Measurements from ENCODE around the gene ADAT1.

ADAT1 gene

GRCh38 chr16:75578212-75578611 is 44.9 kb downstream of the ADAT1 start:
- no peak for TF ChIP-seq CTCF (IDR thresholded peaks at IDR 0.05; ENCODE audit: insufficient read depth, low read depth, low read length, missing control alignments)
- no peak overlapping the region for H3K4me3 ChIP-seq (ENCODE audit: low read depth, low read length)
- DNase-seq (ENCODE audit: low read depth) = no peak

- no peak for TF ChIP-seq CTCF (IDR thresholded peaks at IDR 0.05; ENCODE audit: insufficient read depth, low read depth, low read length, missing control alignments)
- no peak overlapping the region for H3K4me3 ChIP-seq (ENCODE audit: low read depth, low read length)
- DNase-seq (ENCODE audit: low read depth) = peak; percentile 42
Measured at GRCh38 chr16:75576384-75576811, 46.7 kb downstream of the ADAT1 start.

GRCh38 chr16:75575958-75576357 is 47.1 kb downstream of the ADAT1 start:
- TF ChIP-seq CTCF (IDR thresholded peaks at IDR 0.05; ENCODE audit: insufficient read depth, low read depth, low read length, missing control alignments) = no peak
- DNase-seq (ENCODE audit: low read depth) = no peak
- no peak overlapping the region for H3K4me3 ChIP-seq (ENCODE audit: low read depth, low read length)

DNA sequence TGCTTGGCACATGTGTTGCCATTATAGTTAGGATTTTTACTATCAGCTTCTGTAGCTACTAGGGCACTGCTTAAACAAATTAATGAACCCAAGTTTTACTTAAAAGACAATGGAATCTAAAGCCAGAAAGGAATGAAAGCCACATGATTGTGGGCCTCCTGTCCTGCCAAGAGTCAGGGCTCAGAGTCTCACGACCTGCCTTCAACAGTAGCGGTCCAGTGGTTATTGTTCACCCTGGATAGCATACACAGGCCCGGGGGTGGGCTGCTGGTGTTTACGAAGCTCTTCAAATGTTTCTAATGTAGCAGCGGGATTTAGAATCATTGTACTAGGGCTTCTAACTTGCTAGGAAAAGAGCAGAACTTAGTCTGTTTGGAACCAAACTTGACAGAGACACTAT is 49.1 kb downstream of the ADAT1 start:
- no peak overlapping the region for H3K4me3 ChIP-seq (ENCODE audit: low read depth, low read length)
- no peak for DNase-seq (ENCODE audit: low read depth)
- TF ChIP-seq CTCF (IDR thresholded peaks at IDR 0.05; ENCODE audit: insufficient read depth, low read depth, low read length, missing control alignments) = no peak

GRCh38 chr16:75572864-75573542 is 50.1 kb downstream of the ADAT1 start:
- H3K4me3 ChIP-seq (ENCODE audit: low read depth, low read length) = no peak overlapping the region
- no peak for DNase-seq (ENCODE audit: low read depth)
- no peak for TF ChIP-seq CTCF (IDR thresholded peaks at IDR 0.05; ENCODE audit: insufficient read depth, low read depth, low read length, missing control alignments)

DNA sequence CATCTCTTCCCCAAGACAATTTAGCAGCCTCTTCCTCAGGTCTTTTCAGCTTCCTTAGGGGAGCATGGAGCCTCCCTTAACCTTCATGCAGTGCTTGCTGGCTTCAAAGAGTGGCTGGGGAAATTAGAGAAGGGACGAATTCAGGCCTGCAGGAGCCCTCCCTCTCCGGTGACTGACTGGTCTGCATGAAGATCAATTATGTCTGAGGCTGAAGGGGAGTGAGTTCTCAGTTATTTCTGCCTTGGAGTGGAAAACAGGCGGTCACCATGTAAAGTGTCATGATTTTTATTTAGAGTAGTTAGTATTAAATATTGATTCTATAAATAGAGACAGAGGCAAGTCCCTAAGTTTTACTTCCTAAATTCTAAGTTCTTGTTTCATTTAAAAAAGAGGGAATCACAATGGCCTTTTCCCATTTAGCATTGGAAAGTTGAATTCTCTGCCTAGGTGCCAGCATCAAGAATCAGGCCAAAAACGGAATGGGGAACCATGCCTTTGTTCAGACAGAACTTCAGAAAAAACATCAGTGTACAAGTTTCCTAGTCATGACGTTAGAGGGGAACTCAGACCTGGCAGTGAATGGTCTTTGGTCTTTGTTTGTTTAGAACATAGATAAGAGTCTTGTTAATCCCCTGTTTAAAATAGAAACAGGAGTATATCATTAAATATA is 52.5 kb downstream of the ADAT1 start:
- no peak for DNase-seq (ENCODE audit: low read depth)
- TF ChIP-seq CTCF (IDR thresholded peaks at IDR 0.05; ENCODE audit: insufficient read depth, low read depth, low read length, missing control alignments) = no peak
- H3K4me3 ChIP-seq (ENCODE audit: low read depth, low read length) = no peak overlapping the region
